ENCODE measurements around the gene PCYT1B. TPM values are rescaled to one million over a fixed set of nuclear protein-coding genes. Genes with fewer than 3 reads are reported as not detected.

The PCYT1B gene
- total and polyA plus RNA-seq, 9 of the 15 experiments (the other 6 are each of a cell fraction or from before 2014, with no cell fraction given), result 0.04 to 0.34 (median 0.07) TPM; not detected in 1

- no peak for TF ChIP-seq POLR3A (IDR thresholded peaks at IDR 0.05; ENCODE audit: borderline replicate concordance, extremely low read depth, insufficient read depth, insufficient read length)
- TF ChIP-seq ZNF140 (CRISPR knock-in tag; IDR thresholded peaks at IDR 0.05), result no peak
- no peak for TF ChIP-seq NR1H2 (CRISPR knock-in tag; IDR thresholded peaks at IDR 0.05)
- TF ChIP-seq E2F5 (CRISPR knock-in tag; IDR thresholded peaks at IDR 0.05), result no peak
- no peak for TF ChIP-seq ZFP1 (CRISPR knock-in tag; IDR thresholded peaks at IDR 0.05)
- no peak for TF ChIP-seq USF2 (CRISPR knock-in tag; IDR thresholded peaks at IDR 0.05)
- no peak for TF ChIP-seq CGGBP1 (CRISPR knock-in tag; IDR thresholded peaks at IDR 0.05)
- TF ChIP-seq NFRKB (IDR thresholded peaks at IDR 0.05; ENCODE audit: low read depth), result no peak
- TF ChIP-seq CBX8 (IDR thresholded peaks at IDR 0.05; ENCODE audit: borderline replicate concordance, extremely low read depth, low read depth, low read length, poor library complexity, severe bottlenecking), result no peak
- TF ChIP-seq HEY1 (CRISPR knock-in tag; IDR thresholded peaks at IDR 0.05; ENCODE audit: borderline replicate concordance), result no peak
- no peak for TF ChIP-seq SLC30A9 (CRISPR knock-in tag; IDR thresholded peaks at IDR 0.05)
- TF ChIP-seq SRSF1 (IDR thresholded peaks at IDR 0.05; ENCODE audit: low read depth, low read length), result no peak
- TF ChIP-seq HMGXB4 (CRISPR knock-in tag; IDR thresholded peaks at IDR 0.05), result 0 out of 2 replicates have a peak, but pooled peaks have one; percentile 51
- TF ChIP-seq CEBPZ (IDR thresholded peaks at IDR 0.05; ENCODE audit: borderline replicate concordance, low read depth, low read length), result no peak
- peak; percentile 64; the same call in 1 of the 2 replicates for TF ChIP-seq MYC (IDR thresholded peaks at IDR 0.05; ENCODE audit: low read depth, low read length)
- TF ChIP-seq MYC (CRISPR knock-in tag; IDR thresholded peaks at IDR 0.05; ENCODE audit: borderline replicate concordance, low read depth), result no peak
- no peak for TF ChIP-seq ZFP91 (CRISPR knock-in tag; IDR thresholded peaks at IDR 0.05)
- TF ChIP-seq MBD2 (IDR thresholded peaks at IDR 0.05; ENCODE audit: borderline replicate concordance, low read depth), result peak; percentile 42; the same call in 1 of the 2 replicates
Measured at GRCh38 chrX:24693453-24694202, 46.5 kb upstream of the PCYT1B start, which contains the start of gene POLA1 (continued).

Data from K562 (cell line).